SU-DHL-6 (cell line): ENCODE data around the gene ST7.
A peak's percentile ranks its signal among the peaks of the same experiment; 100 is the strongest.
"Not testable (repeated sequence)": the region's sequence is repeated elsewhere in the genome, so short reads cannot be mapped to it uniquely, and the experiment has no call there.

Experiments
- H2AFZ ChIP-seq: fragments of 200-600 bp; sonication (generic); 2 replicates; pipeline ENCODE4 v1.6.1; 2014; ENCODE audit warnings: low read depth, mild to moderate bottlenecking, moderate library complexity, mixed read lengths, antibody characterized with exemption, low read length; ENCODE audit not compliant: severe bottlenecking
- H3F3A ChIP-seq: fragments of 200-600 bp; shearing (Covaris generic); 2 replicates; pipeline ENCODE4 v1.6.0; 2016; ENCODE audit warnings: antibody characterized with exemption, mild to moderate bottlenecking; ENCODE audit not compliant: insufficient read depth
- H3K27ac ChIP-seq: fragments of 200-600 bp; sonication (generic); 2 replicates; pipeline ENCODE4 v1.5.1; 2016; ENCODE audit warnings: low read depth, mild to moderate bottlenecking, low read length, moderate library complexity, mixed read lengths
- H3K27me3 ChIP-seq: fragments of 200-600 bp; sonication (generic), shearing (Covaris generic); 2 replicates; pipeline ENCODE4 v1.6.0; 2014; ENCODE audit warnings: mild to moderate bottlenecking, low read length
- H3K36me3 ChIP-seq: fragments of 200-600 bp; sonication (generic); 2 replicates; pipeline ENCODE4 v1.6.1; 2014; ENCODE audit warnings: mild to moderate bottlenecking, low read length, mixed read lengths
- H3K4me2 ChIP-seq: fragments of 300-600, 200-600 bp; shearing (Covaris generic), sonication (generic); 2 replicates; pipeline ENCODE4 v1.6.0; 2014; ENCODE audit warnings: low read length, low read depth, mild to moderate bottlenecking; ENCODE audit not compliant: poor library complexity, severe bottlenecking
- H3K4me3 ChIP-seq: fragments of 200-600 bp; sonication (generic); 2 replicates; pipeline ENCODE4 v1.5.1; 2014; ENCODE audit warnings: antibody characterized with exemption, low read length, mild to moderate bottlenecking, mixed read lengths; ENCODE audit not compliant: insufficient read depth, poor library complexity, severe bottlenecking
- H3K79me2 ChIP-seq: fragments of 200-600 bp; sonication (generic); 2 replicates; pipeline ENCODE4 v1.6.1; 2014; ENCODE audit warnings: mild to moderate bottlenecking, low read length, moderate library complexity; ENCODE audit not compliant: insufficient read depth
- H3K9ac ChIP-seq: fragments of 200-600 bp; sonication (generic); 2 replicates; pipeline ENCODE4 v1.7.0; 2014; ENCODE audit warnings: mild to moderate bottlenecking, low read length
- H3K9me2 ChIP-seq: fragments of 200-600 bp; sonication (generic); replicated peaks from 2 replicates; pipeline ENCODE4 v1.6.1; 2014; ENCODE audit warnings: low read length; ENCODE audit not compliant: insufficient read depth
- H3K9me3 ChIP-seq: fragments of 200-600 bp; sonication (generic); 2 replicates; pipeline ENCODE4 v1.6.1; 2014; ENCODE audit warnings: low read length, mixed read lengths; ENCODE audit not compliant: insufficient read depth
- H4K20me1 ChIP-seq: fragments of 200-600 bp; sonication (generic); 2 replicates; pipeline ENCODE4 v1.6.1; 2014; ENCODE audit warnings: low read depth, mild to moderate bottlenecking, antibody characterized with exemption, low read length, moderate library complexity, mixed read lengths
- CTCF ChIP-seq: fragments of 200-600 bp; sonication (generic); IDR thresholded peaks from one replicate; pipeline ENCODE4 v1.5.1; 2017; ENCODE audit warnings: antibody characterized with exemption, mild to moderate bottlenecking, low read length, moderate library complexity; ENCODE audit not compliant: insufficient read depth, poor library complexity, severe bottlenecking
- EZH2phosphoT487 ChIP-seq: fragments of 200-600 bp; sonication (generic), shearing (Covaris generic); conservative IDR thresholded peaks from 2 replicates; pipeline ENCODE4 v1.6.1; 2018; ENCODE audit warnings: mild to moderate bottlenecking, antibody characterized with exemption, low read length, moderate library complexity, mixed read lengths

ST7 gene

DNA sequence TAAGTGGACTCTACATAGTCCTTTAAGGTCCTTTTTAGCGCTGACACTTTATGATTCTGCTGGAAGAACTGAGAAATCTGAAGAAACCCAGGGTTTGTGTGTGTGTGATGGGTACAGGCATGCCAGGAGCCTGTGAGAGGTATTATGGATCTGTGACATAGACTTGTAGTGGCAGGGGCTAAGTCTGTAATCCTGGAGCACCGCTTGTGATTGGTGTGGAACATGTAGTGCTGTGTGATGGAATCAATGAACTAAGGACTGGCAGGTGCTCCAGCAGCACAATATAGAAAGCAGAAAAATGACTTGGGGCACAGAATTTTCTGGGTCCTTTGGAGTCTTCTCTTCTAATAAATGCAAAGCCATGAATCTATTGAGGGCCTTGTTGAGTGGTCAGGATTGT is 163.9 kb downstream of the ST7 start:
- H3K36me3 ChIP-seq, result no peaks in the 10 kb centered on the region
- no peaks in the 10 kb centered on the region for H3K27me3 ChIP-seq
- no peak overlapping the region for H3K4me3 ChIP-seq
- no peaks in the 10 kb centered on the region for H3K79me2 ChIP-seq
- H3K27ac ChIP-seq, result no peak overlapping the region
- no peaks in the 10 kb centered on the region for H4K20me1 ChIP-seq
- H3F3A ChIP-seq, result no peaks in the 10 kb centered on the region
- no peak overlapping the region for H2AFZ ChIP-seq
- no peak overlapping the region for H3K4me2 ChIP-seq
- H3K9ac ChIP-seq, result no peak overlapping the region
- H3K9me2 ChIP-seq, result no peaks in the 10 kb centered on the region
- H3K9me3 ChIP-seq, result no peaks in the 10 kb centered on the region
- TF ChIP-seq CTCF (no peak), EZH2phosphoT487 (no peak)

DNA sequence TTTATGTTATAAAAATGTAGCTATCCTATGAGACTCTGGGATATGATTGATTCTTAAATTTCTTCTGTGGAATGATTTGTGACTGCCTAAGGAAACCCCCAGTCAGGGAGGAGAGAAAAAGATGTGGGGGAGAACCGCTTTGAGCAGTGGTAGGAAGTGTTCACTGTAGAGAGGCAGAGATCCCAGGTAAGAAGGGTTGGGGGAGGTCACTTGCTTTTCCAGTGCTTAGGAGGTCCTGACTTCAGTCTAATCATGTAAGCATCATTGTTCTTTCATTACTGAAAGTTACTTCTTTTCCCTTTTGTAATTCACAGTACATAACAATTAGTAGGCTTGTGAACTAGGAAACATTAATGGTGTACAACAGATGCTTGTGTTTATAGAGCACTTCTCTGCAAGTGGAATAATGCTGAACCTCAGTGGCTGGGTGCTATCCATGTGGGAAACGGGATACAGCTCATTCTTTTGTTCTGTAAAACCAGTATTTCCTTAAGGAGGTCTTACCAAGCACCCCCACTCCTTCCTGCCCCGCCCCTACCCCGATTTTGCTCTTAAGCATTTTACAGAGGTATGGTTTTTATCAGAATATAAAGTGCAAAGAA is 165.4 kb downstream of the ST7 start:
- no peaks in the 10 kb centered on the region for H3F3A ChIP-seq
- H4K20me1 ChIP-seq, result no peaks in the 10 kb centered on the region
- no peak overlapping the region for H2AFZ ChIP-seq
- no peaks in the 10 kb centered on the region for H3K79me2 ChIP-seq
- no peak overlapping the region for H3K4me2 ChIP-seq
- no peak overlapping the region for H3K9ac ChIP-seq
- no peak for TF ChIP-seq CTCF
- TF ChIP-seq EZH2phosphoT487, result no peak
- H3K4me3 ChIP-seq, result no peak overlapping the region
- no peaks in the 10 kb centered on the region for H3K27me3 ChIP-seq
- no peak overlapping the region for H3K27ac ChIP-seq
- H3K9me3 ChIP-seq, result no peaks in the 10 kb centered on the region
- H3K36me3 ChIP-seq, result no peaks in the 10 kb centered on the region
- no peaks in the 10 kb centered on the region for H3K9me2 ChIP-seq

DNA sequence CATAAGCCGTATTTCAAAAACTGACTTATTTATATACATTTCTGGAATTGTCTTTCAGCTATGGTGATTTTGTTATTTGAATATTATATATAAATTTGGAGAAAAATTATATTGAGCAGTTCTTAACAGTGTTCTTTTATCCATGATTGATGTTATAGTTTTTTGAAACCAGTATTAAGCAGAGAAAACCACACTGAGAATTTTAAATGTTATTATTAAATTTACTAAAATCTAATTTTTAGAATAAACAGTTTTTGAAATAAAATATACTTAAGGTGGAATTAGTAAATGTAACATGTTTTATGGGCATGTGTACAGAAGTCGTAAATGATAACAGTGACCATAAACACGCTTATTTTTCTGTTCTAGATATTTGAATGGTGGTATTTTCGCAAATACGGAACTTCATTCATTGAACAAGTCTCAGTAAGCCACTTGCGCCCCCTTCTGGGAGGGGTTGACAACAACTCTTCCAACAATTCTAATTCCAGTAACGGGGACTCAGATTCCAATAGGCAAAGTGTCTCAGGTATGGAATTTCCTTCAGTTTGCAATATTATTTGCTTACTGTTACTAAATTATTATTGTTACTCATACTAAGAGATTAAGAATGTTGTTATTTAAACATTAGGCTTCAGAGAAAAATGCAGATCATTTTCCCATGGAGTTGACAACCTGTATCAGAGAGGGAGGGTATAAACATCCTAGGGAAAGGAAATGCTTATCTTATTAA is 166.1 kb downstream of the ST7 start:
- Histone ChIP-seq H3K79me2 (no peaks in the 10 kb centered on the region), H3K27ac (no peak overlapping the region), H3K4me3 (no peak overlapping the region), H3K9me3 (no peaks in the 10 kb centered on the region), H3F3A (no peaks in the 10 kb centered on the region), H3K27me3 (no peaks in the 10 kb centered on the region), H2AFZ (no peak overlapping the region), H3K9ac (no peak overlapping the region), H4K20me1 (no peaks in the 10 kb centered on the region), H3K9me2 (no peaks in the 10 kb centered on the region), H3K36me3 (no peaks in the 10 kb centered on the region), H3K4me2 (no peak overlapping the region)
- TF ChIP-seq CTCF, result peak; percentile 91
- TF ChIP-seq EZH2phosphoT487, result no peak

GRCh38 chr7:117120321-117120720 is 167.0 kb downstream of the ST7 start:
- not testable (repeated sequence) for H3K4me3 ChIP-seq, H3K36me3 ChIP-seq, H4K20me1 ChIP-seq, H3K9me2 ChIP-seq, H3K9ac ChIP-seq, H3K27ac ChIP-seq, H3K9me3 ChIP-seq, H3F3A ChIP-seq, H3K4me2 ChIP-seq, H2AFZ ChIP-seq, H3K27me3 ChIP-seq, H3K79me2 ChIP-seq

DNA sequence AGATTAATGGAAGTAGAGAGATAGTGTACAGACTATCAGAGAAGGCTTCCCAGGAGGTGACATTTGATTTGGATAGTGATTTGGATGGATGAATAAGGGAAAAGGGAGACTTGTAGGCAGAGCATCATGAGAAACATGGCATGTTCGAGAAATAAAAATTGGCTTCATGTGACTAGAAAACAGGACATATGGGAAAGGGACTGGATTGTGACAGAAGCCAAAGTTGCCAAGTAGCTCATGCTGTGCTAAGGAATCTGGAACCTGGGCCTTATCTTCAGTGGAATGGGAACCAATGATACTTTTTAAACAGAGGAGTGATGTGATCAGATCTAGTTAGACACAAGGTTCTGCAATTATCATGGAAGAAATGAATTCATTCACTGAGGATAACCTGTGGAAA is 168.7 kb downstream of the ST7 start:
- H3F3A ChIP-seq, H4K20me1 ChIP-seq, H3K4me2 ChIP-seq, H3K4me3 ChIP-seq, H3K9ac ChIP-seq, H3K27me3 ChIP-seq, H3K36me3 ChIP-seq, H3K9me3 ChIP-seq, H3K9me2 ChIP-seq, H2AFZ ChIP-seq, H3K27ac ChIP-seq, H3K79me2 ChIP-seq: not testable (repeated sequence)
